GM13976 (cell line): ENCODE results near the gene CDO1.

ENCODE experiments used
- DNase-seq: peaks from one replicate; pipeline ENCODE4 v3.0.0; 2012; ENCODE audit warnings: low spot score
- in situ Hi-C: fragments of 300-500 bp; cut with MboI; formaldehyde crosslinking; loops from one replicate; pipeline ENCODE4 v1.12.0; 2022; ENCODE audit warnings: low sequenced_read_pairs, mixed read lengths, inconsistent platforms; ENCODE audit not compliant: unreplicated experiment
- TF ChIP-seq, protein P1 (sequence below): IDR thresholded peaks from 2 replicates; pipeline ENCODE4 v1.5.1; 2012; ENCODE audit warnings: borderline replicate concordance, mild to moderate bottlenecking; ENCODE audit not compliant: insufficient read depth; ENCODE audit errors: extremely low read depth, missing control alignments, control extremely low read depth

Gene CDO1

DNA sequence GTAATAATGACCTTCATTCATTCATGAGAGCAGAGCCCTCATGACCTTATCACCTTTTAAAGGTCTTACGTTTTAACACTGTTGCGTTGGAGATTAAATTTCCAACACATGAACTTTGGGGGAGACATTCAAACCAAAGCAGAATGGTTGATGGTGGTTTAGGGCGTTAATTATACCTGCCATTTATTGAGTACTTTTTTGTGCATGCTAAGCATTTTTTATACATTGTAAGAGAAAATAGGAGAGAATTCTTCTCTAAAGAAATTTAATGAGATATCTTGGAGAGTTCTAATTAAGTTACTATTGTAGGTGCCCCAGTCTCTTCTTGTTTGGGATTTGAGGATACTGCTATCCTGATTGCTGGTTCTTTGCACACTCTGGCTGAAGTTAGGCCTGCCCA lies 37.7 kb upstream of the CDO1 start:
- DNase-seq, result no peak
- TF ChIP-seq, protein P1, sequence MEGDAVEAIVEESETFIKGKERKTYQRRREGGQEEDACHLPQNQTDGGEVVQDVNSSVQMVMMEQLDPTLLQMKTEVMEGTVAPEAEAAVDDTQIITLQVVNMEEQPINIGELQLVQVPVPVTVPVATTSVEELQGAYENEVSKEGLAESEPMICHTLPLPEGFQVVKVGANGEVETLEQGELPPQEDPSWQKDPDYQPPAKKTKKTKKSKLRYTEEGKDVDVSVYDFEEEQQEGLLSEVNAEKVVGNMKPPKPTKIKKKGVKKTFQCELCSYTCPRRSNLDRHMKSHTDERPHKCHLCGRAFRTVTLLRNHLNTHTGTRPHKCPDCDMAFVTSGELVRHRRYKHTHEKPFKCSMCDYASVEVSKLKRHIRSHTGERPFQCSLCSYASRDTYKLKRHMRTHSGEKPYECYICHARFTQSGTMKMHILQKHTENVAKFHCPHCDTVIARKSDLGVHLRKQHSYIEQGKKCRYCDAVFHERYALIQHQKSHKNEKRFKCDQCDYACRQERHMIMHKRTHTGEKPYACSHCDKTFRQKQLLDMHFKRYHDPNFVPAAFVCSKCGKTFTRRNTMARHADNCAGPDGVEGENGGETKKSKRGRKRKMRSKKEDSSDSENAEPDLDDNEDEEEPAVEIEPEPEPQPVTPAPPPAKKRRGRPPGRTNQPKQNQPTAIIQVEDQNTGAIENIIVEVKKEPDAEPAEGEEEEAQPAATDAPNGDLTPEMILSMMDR, result no peak
- in situ Hi-C loops, result no loop called here

DNA sequence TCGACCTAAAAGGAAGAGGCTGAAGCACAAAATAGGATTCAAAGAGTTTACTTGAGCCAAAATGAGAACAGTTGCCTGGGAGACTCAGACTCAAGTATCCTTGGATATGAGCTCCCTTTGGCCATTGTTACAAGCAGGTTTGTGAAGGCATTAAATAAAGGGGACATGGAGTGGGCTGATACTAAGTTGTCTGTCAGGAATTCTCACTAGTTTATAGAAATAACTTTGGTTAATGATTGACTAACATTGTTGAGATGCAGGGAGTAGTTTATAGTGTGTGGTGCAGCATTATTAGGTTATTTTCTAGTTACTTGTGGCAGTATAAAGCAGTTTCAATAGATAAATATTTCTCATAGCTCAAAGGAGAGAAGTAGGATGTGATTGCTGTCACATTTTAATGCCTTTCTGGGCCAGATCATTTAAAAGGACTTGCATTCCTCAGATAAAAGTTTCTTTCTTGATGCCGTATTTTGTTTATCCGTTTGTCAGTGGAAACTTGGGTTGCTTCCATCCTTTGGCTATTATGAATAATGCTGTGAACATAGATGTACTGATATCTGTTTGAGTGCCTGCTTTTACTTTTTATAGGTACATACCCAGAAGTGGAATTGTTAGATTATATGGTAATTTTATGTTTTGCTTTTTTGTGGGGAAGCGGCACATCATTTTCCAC lies 34.4 kb upstream of the CDO1 start:
- TF ChIP-seq, protein P1, result no peak
- in situ Hi-C loops, result no loop called here
- DNase-seq, result no peak

DNA sequence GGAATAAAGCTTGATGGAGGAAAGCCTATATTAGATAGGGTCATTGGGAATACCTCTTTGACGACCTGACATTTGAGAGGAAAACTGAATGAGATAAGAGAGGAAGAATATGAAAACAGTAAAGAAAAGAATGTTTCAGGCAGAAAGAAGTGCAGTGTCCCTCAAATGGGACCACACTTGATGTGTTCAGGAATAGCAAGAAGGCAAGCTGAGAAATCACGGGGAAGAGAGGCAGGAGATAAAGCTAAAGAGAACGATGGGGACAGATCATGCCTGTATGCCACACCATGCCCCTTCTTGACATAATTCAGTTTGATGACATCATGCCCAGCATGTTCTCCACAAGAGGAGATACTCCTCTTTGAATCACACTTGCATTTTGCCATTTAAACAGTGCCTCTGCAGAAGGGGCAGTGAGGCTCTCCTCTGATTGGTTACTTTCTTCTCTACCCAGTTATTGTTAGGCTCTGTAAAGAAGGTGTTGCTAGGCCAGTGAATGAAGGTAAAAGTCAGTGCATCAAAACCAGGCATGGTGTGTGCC lies 32.9 kb upstream of the CDO1 start:
- DNase-seq, result no peak
- TF ChIP-seq, protein P1, result no peak
- in situ Hi-C loops, result loop anchor here (25.0 kb wide), 2 partner anchors 213 to 537 kb away; no protein-coding TSS in a partner anchor

DNA sequence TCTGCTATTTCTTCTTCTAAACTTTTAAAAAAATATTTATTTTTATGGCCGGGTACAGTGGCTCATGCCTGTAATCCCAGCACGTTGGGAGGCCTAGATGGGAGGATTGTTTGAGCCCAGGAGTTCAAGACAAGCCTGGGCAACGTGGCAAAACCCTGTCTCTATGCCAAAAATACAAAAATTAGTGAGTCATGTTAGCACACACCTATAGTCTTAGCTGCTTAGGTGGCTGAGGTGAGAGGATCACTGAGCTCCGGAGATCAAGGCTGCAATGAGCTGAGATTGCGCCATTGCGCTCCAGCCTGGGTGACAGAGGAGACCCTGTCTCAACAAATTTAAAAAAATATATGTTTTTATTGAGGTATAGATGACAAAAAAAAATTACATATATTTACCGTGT lies 30.8 kb upstream of the CDO1 start:
- TF ChIP-seq, protein P1, result no peak
- in situ Hi-C loops, result loop anchor here (25.0 kb wide), 2 partner anchors 215 to 535 kb away; no protein-coding TSS in a partner anchor
- DNase-seq, result no peak

DNA sequence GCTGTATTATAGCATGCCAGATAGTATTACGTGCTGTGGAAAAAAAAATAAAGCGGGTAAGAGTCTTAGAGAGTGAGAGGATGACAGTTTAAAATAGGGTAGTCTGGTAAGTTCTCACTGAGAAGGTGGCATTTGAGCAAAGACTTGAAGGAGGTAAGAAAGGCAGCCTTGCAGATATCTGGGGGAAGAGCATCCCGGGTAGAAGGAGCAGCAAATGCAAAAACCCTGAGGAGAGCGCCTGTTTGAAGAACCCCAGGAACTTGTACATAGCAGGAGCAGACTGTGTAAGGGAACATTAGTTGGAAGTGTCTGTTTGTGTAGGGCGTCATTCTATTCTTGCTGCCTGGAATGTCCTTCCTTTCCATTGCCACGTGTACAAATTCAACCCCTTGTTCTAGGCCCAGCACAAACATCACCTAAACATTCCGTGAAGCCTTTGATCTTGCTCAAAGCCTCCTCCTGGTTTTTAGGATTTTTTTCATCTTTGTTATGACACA lies 27.9 kb upstream of the CDO1 start:
- in situ Hi-C loops, result loop anchor here (25.0 kb wide), 2 partner anchors 218 to 532 kb away; no protein-coding TSS in a partner anchor

DNA sequence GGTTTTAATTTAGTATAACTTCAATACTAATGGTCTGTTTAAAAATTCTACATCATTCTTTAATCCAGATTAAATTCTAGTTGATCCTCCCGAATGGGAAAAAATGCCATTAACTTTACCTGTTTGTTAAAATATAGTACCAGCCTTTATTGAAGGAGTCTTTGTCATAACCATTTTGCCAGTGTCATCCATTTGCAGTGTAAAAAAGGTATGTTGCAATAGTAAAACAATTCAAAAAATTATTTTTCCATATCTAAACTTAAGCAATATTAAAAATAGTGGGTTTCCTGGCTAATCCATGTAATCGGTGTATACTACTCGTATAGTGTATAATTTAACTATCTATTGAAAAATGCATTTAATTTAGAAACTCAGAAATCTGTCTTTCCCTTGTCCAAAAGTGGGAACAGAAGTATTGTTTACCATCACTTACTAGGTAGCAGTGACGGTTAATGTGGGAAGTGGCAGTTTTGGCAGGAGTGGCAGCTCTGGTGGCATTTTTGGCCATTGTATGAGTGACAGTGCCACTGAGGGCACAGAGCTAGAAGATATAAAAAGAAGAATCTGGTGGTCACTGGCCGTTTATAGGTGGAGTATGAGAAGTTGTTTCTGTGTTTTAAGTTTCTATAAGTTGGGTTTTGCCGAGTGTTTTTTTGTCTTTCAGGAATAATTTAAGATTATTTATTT lies 27.1 kb upstream of the CDO1 start:
- TF ChIP-seq, protein P1, result no peak
- no peak for DNase-seq
- in situ Hi-C loops, result loop anchor here (25.0 kb wide), 2 partner anchors 219 to 531 kb away; no protein-coding TSS in a partner anchor

More for the DNA sequence above, 27.9 kb upstream of the CDO1 start:
- TF ChIP-seq, protein P1, result no peak
- no peak for DNase-seq
